ENCODE results near the gene RANBP1.
A peak's percentile ranks its signal among the peaks of the same experiment; 100 is the strongest.
"Not testable (repeated sequence)": the region's sequence is repeated elsewhere in the genome, so short reads cannot be mapped to it uniquely, and the experiment has no call there.

RANBP1 gene

DNA sequence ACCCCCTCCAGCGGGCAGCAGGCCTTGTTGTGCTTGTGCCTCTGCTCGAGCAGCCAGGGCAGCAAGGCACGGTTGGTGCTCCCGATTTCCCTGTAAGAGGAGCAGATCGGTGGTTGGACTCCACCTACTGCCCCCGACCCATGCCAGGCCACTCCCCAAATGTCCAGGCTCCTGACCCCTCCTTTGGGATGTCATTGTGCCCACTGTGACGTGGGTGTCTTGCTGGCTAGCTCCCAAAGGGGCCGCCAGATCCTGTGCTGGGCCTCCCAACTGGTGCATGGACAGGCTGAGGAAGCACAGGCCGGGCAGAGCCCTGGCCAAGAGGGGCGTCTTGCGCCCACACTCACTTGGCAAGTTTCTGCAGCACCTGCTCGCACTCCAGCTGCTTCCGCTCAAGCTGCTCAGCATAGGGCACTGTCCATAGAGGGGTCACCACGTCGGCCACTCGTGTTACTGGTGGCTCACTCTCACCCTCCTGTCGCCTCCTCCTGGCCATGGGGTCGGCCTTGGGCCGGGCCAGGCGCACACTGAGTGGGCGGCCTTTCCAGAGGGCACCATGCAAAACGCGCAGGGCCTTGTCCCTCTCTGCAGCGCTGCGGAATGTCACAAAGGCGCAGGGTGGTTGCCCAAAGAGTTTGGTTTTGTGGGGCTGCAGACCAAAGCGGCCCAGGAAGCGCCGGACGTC lies at the start of gene RANBP1:
Gene RANBP1, plus strand, starts transcription at position 414 of the 685 bp plus-strand sequence. Its CDS starts 81 bp downstream, at position 495.
- no peak for DNase-seq

DNA sequence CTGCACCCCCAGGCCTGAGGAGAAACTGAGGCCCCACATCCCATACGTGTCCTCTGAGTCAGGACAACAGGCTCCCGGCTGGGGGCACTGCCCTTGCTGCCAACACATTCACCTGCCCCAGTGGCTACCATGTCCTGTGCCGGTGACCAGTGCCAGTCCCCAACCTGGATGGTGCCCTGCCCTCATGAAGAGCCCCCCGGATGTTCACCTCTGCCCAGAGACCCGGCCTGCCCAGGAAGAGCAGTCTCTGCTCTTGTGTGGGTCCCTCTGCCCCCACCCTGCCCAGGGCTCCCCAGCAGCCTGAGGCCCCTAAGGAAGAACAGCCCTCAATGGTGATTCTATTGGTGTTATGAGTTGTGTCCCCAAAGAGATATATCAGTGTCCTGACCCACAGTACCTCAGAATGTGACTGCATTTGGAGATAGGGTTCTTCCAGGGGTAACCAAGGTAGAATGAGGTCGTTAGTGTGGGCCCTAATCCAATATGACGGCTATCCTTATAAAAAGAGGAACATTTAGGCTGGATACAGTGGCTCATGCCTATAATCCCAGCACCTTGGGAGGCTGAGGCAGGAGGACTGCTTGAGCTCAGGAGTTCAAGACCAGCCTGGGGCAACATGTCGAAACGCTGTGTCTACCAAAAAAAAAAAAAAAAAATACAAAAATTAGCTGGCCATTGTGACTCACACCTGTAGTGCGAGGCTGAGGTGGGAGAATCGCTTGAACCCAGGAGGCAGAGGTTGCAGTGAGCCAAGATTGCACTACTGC lies 49.1 kb upstream of the RANBP1 start:
- DNase-seq, result no peak

DNA sequence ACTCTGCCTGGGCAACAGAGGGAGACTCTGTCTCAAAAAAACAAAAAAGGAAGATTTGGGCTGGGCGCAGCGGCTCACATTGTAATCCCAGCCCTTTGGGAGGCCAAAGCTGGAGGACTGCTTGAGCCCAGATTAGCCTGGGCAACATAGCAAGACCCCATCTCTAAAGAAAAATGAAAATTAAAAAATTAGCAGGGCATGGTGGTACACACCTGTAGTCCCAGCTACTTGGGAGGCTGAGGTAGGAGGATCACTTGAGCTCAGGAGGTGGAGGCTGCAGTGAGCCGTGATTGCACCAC lies 48.6 kb upstream of the RANBP1 start:
- not testable (repeated sequence) for DNase-seq

DNA sequence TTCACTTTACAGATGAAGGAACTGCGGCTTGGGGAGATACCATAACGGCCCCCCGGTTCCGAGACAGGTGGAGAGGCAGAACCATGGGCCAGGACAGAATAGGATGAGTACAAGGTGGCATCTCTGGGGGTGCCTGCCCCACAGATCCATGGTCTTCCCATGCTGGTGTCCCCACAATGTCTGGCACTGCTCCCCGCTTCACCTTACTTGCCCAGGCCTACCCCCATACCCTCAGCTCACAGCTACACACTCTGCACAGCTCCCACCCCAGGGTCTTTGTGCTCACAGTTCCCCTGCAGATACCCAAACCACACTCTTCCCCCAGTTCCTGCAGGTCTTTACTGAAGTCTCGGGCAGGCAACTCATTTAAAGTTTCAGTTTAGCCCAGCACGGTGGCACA lies 47.3 kb upstream of the RANBP1 start:
- DNase-seq, result no peak

DNA sequence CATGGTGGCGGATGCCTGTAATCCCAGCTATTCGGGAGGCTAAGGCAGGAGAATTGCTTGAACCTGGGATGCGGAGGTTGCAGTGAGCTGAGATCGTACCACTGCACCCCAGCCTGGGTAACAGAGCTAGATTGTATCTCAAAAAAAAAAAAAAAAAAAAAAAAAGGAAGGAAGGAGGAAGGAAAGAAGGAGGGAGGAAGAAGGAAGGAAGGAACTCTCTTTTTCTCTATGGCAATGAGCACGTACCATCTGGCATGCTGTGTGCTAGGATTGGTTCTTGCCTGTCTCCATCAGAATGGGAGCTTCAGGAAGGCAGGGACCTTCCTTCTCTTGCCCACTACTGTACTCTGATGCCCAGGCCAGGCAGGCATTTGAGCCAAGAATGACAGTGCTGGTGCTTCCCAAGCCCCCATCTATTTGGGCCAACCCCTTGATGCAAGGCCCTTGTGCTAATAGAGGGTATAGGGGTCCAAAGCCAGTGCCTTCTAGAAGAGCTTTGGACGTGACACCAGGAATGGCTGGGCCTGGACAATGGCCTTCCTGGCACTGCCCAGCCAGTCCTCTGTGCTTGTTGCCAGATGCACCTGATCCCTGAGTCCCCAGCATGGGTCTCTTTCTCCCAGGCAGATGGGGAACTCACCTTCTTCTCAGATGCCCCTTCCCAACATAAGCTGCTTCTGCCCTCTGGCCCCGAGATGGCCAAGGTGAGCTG lies 46.4 kb upstream of the RANBP1 start:
- DNase-seq, result no peak

DNA sequence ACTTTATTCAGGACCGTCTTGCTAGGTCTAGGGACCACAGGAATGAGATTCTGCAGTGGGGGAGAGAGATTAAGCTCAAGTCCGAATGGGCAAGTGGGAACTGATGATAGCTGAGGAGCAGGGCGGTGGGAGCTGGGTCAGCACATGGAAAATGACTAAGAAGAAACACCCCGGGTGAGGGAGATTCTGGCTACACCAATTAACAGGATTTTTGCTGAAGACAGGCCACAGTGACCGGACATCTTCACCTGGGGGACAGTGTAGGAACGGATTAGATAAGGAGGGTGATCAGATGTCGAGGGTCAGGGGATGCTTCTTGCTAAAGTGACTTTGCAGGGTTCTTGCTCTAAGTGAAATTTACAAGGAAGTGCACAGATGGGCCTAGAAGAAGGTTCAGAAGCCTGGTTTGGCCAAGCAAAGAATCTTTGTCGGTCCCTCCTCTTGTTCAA lies 44.4 kb upstream of the RANBP1 start:
- DNase-seq, result no peak

DNA sequence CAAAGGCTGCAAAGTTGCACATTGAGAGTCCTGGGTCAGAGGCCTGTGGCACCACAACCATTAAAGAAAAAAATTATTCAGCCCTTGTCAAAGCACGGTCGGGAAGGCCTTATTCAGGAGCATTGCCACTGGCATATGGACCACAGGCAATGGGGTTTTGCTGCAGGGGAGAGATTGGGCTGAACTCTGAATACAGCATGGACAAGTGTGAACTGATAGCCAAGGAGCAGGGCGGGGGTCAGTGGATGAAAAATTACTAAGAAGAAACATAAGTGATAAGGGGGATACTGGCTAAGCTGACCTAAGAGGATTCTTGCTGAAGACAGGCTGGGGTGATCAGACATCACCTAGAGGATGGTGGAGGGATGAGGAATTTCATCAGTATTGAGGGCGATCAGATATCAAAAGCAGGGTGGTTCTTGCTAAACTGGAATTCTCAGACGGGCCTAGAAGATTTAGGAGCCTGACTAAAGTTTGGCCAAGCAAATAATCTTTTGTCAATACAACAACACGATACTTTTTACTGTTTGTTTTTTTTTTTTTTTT lies 39.2 kb upstream of the RANBP1 start:
- DNase-seq, result no peak

DNA sequence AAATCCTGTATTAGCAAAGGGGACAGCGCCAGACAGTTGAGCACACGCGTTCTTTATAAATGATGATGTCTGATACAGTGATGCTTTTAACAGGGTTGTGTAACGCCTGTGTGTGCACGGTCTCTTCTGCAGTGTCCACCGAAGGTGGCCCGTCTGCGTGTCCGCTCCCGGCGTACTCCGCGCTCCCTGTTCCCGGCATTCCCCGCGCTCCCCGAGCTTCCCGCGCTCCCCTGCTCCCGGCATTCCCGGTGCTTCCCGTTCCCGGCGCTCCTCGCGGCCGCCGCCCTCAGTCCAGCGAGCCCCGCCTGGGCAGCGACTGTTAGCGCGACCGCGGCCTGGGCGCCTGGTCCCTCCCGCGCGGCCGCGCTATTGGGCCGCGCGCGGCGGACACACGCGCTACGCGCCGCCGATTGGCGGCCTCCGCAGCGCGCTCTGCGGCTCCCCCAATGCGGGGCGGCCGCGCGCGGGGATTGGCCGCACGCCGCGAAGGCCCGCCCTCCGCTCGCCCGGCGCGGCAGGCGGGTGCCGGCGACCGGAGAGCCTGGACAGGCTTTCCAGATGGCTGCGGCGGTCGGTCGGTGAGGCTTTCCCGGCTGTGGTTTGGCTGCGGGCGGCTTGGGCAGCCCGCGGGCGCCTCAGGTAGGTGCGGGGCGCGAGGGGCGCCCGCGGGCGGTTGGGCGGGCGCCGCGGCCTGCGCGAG lies 36.0 kb upstream of the RANBP1 start, which contains the start of gene DGCR8:
Gene DGCR8, plus strand, starts transcription at position 497 of the 700 bp plus-strand sequence. CDS start 5,723 bp downstream, outside the sequence.
- DNase-seq, result peak; percentile 96

DNA sequence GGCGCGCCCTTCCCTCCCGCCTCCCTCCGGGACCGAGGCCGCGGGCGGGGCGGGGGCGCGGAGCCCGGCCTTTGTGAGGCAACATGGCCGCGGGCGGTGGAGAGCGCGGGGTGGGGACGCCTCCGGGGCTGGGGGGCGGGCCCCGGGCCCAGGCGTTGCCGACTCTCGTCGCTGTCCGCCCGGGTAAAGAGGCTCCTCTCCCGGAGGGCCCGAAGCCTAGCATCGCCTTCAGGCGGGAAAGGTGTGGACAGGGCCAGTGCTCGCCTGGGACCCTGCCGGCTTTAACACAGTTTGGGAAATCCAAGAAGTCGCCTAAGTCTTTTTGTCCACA lies 35.5 kb upstream of the RANBP1 start:
- peak; percentile 33 for DNase-seq

DNA sequence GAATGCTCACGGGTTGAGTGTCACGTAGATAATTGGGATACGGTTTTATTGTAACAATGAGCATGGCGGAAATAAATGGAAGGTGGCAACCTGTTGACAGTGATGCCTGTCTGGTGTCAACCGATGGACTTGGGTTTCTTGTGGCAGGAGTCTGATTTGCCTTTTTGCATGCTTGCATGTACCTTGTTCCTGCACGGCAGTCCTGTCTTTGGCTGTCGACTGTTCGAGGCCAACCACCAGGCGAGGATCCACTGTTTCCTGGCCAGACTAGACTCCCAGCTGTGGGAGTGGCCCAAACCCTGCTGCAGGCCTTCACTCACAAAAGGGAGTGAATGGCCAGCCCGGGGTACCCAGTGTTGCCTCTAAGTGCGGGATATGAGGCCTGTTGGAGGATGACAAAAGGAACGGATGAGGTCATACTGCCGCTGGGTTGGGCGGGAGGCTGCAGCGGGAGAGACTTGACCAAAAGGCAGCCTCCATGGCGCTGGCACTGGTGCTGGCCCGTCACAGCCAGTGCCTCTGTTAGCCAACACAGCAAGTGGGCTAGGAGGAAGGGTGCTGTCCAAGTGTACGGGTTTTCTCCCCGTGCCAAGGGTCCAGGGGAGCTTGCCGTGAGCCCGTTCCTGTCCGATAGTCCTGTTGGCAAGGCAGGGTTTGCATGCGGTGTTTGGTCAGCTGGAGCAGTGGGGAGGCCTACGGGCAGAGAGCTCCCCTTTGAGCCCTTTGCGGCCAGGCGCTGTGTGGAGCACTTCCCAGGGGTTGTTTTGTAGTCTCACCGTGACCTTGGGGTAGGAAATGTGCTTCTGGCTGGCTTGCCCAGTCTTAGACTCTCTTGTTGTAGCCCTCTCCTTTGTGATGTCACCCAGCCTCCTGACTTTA lies 34.9 kb upstream of the RANBP1 start:
- peak; percentile 35 for DNase-seq

DNA sequence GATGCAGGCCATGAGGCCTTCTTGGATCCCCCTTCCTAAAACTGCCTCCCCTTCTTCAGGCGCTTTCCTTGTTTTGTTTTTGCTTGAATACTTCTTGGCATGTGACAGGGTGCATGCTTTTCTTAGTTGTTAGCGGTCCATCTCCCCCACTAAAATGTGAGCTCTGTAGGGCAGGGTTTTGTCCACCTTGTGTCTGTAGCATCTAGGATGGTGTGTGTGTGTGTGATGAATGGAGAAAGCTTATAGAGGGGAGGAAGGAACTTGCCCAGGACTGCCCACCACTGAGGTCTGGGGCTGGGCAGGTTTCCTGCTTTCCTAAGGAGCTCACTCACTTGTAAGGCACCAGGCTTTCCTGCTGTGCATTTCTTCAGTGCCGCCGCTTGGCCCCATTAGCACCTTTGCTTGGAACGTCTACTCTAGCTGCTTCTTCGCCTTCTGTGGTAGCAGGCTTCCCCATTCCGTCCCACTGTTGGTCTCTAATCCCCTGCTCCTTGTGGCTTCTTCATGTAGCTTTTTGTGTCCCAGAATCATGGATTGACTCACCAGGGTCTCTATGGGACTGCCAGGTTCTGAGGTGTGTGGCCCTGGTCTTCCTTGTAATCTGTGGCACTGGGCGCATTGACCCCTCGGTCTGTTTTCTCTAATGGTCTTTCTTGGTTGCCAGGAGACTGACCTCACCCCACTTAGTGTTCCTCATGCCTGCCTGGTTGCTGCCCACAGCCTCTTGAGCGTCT lies 32.6 kb upstream of the RANBP1 start:
- no peak for DNase-seq

DNA sequence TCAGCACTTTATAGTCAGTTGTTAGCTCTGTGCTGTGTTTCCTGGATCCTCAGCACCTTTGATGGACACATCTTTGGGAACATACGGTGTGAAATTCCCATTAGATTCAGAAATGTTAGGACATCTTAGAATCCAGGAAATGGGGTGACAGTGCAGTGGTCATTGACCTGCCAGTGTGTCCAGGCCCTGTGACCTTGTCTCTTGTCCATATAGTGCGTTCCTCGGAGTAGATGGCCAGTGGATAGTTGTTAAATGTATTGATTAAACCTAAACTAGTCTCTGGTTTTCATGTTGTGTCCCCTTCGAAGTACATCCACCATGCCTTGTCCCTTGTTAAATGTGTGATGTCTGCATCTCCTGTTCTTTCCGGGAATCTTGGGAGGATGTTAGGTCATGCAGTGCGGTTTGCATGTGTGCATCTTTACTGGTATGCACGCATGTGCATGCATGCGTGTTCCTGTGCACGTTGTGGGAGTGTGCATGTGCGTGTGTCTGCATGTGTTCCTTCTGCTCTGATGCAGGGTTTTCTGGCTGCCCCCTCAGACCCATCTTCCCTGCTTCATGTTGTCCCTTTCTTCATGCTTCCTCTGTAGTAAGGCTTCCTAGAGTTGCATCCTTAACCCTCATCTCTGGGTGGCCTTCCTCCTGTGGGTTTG lies 31.9 kb upstream of the RANBP1 start:
- DNase-seq, result no peak

DNA sequence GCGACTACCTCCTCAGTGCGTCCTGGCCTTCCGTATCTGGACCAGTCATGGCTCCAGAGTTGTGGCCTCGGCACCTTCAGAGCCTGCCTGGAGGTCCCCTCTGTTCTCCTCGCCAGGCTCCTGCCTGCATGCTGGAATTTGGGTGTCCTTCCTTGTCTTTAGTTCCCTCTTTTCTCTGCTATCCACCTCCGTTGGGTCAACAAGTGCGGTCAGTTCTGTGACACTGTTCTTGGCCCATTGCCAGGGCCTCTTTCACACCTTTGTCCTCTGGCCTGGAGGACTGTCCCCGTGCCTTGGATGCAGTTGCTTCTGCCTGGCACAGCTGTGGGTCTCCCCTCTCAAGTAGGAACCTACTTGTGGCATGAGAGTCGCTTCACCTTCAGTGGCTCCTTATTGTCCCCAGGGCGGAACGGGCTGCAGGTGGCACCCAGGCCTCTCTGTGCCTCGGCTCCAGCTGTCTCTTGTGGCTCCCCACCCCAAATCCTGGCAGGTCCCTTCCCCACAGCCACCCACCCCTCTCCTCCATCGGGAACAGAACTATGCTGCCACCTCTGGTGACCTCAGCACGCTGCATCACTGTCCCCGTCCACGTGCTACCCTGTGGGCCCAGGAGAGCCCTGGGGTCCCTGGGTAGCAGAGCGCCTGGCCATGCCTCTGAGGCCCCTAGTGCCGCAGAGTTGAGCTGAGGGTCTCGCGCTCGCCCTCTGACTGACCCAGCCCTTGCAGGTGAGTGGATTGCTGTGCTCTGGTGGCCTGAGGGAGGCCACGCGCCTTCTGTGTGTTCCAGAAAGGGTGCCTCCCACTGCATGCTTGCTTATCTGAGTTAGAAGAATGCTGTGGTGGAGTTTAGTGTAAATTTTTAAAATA lies 31.1 kb upstream of the RANBP1 start:
- no peak for DNase-seq

DNA sequence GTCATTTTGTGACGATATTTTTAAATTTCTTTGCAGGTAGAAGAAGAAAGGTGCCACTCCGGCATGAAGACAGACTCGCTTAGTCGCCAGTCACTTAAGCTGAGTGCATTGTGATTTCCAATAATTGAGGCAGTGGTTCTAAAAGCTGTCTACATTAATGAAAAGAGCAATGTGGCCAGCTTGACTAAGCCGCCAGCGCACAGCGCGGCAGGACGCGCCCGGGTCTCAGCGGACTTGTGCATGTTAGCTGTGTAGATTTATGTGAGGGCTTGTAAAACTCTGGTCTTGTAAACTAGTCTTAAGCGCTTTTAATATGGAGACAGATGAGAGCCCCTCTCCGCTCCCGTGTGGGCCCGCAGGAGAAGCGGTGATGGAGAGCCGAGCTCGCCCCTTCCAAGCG lies 30.3 kb upstream of the RANBP1 start:
- DNase-seq, result no peak

DNA sequence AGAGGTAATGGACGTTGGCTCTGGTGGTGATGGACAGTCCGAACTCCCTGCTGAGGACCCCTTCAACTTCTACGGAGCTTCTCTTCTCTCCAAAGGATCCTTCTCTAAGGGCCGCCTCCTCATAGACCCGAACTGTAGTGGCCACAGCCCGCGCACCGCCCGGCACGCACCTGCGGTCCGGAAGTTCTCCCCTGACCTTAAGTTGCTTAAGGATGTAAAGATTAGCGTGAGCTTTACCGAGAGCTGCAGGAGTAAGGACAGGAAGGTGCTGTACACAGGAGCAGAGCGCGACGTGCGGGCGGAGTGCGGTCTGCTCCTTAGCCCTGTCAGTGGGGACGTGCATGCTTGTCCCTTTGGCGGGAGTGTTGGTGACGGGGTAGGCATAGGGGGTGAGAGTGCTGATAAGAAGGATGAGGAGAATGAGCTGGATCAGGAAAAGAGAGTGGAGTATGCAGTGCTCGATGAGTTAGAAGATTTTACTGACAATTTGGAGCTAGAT lies 29.8 kb upstream of the RANBP1 start:
- no peak for DNase-seq

DNA sequence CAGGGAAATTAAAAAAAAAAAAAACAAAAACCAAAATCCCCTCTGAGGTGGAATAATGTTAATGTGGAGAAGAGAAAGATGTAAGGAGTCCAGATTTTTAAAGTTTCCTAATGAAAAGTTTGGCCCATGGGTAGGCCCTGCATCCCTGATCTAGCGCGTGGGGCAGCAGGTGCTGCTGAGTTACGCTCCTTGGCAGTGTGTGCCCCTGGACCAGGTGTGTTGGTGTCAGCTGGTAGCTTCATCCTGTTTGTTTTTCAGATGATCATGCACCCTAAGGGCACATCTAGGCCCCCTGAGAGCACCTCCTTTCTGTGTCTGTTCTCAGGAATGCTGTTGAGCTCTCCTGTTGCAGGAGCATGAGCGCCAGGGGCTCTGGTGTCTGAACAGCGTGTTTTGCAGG lies 29.1 kb upstream of the RANBP1 start:
- no peak for DNase-seq

DNA sequence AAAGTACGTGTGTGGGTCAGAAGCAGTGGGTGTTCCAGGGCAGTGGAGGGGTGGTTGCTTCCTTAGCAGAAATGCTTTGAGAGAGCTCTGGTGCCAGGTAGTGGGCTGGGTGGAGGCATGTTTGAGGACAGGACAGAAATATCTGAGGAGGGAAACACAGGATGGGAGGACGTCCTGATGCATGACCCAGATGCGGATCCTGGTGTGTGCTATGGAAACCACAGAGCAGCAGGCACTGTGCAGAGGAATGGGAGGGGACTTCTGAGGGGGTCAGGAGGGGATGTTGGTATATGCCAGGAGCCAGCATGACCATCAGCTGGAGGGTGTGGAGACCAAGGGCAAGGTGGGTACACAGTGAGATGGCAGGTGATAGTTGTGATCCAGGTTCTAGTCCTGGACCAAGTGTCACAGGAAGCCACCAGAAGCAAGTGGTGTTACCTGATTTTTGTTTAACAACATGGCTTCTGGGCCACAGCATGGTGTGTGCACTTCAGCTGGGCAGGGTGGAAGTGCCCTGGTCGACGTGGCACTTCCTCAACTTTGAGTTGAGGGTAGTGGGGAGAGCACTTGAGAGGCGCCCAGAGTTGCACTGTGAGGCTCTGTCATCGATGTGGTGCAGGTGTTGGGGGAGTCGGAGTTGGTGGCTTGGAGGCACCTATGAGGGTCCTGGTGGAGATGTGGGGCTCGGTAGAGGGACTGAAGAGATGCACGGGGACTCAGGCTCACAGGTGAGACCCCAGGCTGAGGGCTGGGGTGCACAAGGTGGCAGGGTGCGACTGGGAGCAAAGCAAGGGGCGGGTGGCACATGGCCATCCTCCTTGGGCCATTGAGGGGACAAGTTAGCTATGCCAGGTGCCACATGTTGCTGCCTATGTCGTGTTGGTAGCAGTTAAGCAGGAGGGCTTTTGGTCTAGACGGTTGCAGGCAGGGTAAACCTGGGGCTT lies 28.3 kb upstream of the RANBP1 start:
- DNase-seq, result no peak

DNA sequence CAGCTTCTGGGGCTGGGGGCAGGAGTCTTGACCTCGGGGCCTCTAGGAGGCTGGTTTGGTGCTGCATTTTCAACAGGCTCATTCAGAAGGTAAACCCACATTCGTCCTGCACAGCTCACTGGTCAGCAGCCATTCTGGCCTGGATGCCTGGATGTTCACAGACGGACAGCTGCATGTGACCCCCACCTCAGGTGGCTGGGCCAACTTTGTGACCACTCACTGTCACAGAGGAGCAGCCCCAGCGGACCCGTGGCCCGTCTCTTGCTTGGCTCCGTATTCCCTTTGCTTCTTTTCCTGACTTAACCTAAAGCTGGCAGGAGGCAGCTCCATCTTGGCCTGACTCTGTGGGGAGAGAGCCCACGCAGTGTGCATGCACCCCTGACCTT lies 27.6 kb upstream of the RANBP1 start:
- DNase-seq, result no peak
